ENCODE data around the gene EVA1B.

Gene EVA1B

DNA sequence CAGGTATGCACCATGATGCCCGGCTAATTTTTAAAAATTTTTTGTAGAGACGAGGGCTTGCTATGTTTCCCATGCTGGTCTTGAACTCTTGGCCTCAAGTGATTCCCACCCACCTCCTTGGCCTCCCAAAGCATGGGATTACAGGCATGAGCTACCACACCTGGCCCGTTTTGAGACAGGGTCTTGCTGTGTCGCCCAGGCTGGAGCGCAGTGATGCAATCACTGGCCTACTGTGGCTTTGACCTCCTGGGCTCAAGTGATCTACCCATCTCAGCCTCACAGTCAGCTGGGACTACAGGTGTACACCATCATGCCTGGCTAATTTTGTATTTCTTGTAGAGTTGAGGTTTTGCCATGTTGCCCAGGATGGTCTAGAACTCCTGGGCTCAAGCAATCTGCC lies 24.8 kb downstream of the EVA1B start:
- TF ChIP-seq, protein P1, sequence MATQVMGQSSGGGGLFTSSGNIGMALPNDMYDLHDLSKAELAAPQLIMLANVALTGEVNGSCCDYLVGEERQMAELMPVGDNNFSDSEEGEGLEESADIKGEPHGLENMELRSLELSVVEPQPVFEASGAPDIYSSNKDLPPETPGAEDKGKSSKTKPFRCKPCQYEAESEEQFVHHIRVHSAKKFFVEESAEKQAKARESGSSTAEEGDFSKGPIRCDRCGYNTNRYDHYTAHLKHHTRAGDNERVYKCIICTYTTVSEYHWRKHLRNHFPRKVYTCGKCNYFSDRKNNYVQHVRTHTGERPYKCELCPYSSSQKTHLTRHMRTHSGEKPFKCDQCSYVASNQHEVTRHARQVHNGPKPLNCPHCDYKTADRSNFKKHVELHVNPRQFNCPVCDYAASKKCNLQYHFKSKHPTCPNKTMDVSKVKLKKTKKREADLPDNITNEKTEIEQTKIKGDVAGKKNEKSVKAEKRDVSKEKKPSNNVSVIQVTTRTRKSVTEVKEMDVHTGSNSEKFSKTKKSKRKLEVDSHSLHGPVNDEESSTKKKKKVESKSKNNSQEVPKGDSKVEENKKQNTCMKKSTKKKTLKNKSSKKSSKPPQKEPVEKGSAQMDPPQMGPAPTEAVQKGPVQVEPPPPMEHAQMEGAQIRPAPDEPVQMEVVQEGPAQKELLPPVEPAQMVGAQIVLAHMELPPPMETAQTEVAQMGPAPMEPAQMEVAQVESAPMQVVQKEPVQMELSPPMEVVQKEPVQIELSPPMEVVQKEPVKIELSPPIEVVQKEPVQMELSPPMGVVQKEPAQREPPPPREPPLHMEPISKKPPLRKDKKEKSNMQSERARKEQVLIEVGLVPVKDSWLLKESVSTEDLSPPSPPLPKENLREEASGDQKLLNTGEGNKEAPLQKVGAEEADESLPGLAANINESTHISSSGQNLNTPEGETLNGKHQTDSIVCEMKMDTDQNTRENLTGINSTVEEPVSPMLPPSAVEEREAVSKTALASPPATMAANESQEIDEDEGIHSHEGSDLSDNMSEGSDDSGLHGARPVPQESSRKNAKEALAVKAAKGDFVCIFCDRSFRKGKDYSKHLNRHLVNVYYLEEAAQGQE (IDR thresholded peaks at IDR 0.05; ENCODE audit: insufficient replicate concordance, low read depth), result no peak
- TF ChIP-seq SPI1 (IDR thresholded peaks at IDR 0.05; ENCODE audit: borderline replicate concordance, low read depth) (no peak), POLR2AphosphoS5 (IDR thresholded peaks at IDR 0.05; ENCODE audit: low read depth) (no peak), GABPA (IDR thresholded peaks at IDR 0.05; ENCODE audit: low read depth) (no peak)
- TF ChIP-seq, protein P2, sequence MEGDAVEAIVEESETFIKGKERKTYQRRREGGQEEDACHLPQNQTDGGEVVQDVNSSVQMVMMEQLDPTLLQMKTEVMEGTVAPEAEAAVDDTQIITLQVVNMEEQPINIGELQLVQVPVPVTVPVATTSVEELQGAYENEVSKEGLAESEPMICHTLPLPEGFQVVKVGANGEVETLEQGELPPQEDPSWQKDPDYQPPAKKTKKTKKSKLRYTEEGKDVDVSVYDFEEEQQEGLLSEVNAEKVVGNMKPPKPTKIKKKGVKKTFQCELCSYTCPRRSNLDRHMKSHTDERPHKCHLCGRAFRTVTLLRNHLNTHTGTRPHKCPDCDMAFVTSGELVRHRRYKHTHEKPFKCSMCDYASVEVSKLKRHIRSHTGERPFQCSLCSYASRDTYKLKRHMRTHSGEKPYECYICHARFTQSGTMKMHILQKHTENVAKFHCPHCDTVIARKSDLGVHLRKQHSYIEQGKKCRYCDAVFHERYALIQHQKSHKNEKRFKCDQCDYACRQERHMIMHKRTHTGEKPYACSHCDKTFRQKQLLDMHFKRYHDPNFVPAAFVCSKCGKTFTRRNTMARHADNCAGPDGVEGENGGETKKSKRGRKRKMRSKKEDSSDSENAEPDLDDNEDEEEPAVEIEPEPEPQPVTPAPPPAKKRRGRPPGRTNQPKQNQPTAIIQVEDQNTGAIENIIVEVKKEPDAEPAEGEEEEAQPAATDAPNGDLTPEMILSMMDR (IDR thresholded peaks at IDR 0.05; ENCODE audit: insufficient read depth, low read length), result no peak
- Histone ChIP-seq H3K27me3 (ENCODE audit: insufficient read depth, poor library complexity, severe bottlenecking) (no peaks in the 10 kb centered on the region), H3K4me3 (replicated peaks; ENCODE audit: insufficient read depth, low read length) (no peak overlapping the region), H3K27ac (replicated peaks) (no peak overlapping the region)
- no peak for DNase-seq (ENCODE audit: low read depth in 1 of 2, low spot score in 1 of 2)

DNA sequence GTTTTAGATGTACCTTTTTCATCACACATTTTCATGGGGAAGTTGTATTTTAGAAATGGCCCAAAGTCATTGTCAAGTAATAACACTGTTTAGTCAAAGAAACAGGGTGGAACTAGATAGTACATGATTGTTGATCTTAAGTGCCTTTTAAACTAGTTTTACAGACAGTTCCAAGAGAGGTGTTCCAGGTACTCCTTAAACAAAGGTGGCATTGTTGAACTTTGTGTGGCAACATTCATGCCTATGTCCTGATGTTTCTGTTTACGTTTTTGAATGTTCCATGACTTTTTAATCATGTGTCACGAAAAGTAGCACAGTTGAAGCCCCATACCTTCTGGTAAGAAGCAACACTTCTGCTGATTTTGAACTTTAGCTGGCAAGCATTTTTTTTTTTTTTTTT lies 26.4 kb downstream of the EVA1B start:
- Histone ChIP-seq H3K4me3 (replicated peaks; ENCODE audit: insufficient read depth, low read length) (no peak overlapping the region), H3K27me3 (ENCODE audit: insufficient read depth, poor library complexity, severe bottlenecking) (no peaks in the 10 kb centered on the region), H3K27ac (replicated peaks) (no peak overlapping the region)
- TF ChIP-seq SPI1 (IDR thresholded peaks at IDR 0.05; ENCODE audit: borderline replicate concordance, low read depth) (no peak), POLR2AphosphoS5 (IDR thresholded peaks at IDR 0.05; ENCODE audit: low read depth) (no peak), GABPA (IDR thresholded peaks at IDR 0.05; ENCODE audit: low read depth) (no peak)
- TF ChIP-seq, protein P2 (IDR thresholded peaks at IDR 0.05; ENCODE audit: insufficient read depth, low read length), result no peak
- TF ChIP-seq, protein P1 (IDR thresholded peaks at IDR 0.05; ENCODE audit: insufficient replicate concordance, low read depth), result no peak
- DNase-seq (ENCODE audit: low read depth in 1 of 2, low spot score in 1 of 2), result no peak

- Histone ChIP-seq H3K4me3 (replicated peaks; ENCODE audit: insufficient read depth, low read length) (no peak overlapping the region), H3K27me3 (ENCODE audit: insufficient read depth, poor library complexity, severe bottlenecking) (no peaks in the 10 kb centered on the region), H3K27ac (replicated peaks) (no peak overlapping the region)
- no peak for DNase-seq (ENCODE audit: low read depth in 1 of 2, low spot score in 1 of 2)
- TF ChIP-seq SPI1 (IDR thresholded peaks at IDR 0.05; ENCODE audit: borderline replicate concordance, low read depth), result no peak
- no peak for TF ChIP-seq POLR2AphosphoS5 (IDR thresholded peaks at IDR 0.05; ENCODE audit: low read depth)
- TF ChIP-seq, protein P2 (IDR thresholded peaks at IDR 0.05; ENCODE audit: insufficient read depth, low read length), result no peak
- TF ChIP-seq, protein P1 (IDR thresholded peaks at IDR 0.05; ENCODE audit: insufficient replicate concordance, low read depth), result no peak
- no peak for TF ChIP-seq GABPA (IDR thresholded peaks at IDR 0.05; ENCODE audit: low read depth)
Observed at GRCh38 chr1:36295390-36295789, 28.1 kb downstream of the EVA1B start.
